HG02884 (cell line): ENCODE measurements around the gene MXRA7.
A peak's percentile ranks its signal among the peaks of the same experiment; 100 is the strongest.
"Not testable (repeated sequence)": the region's sequence is repeated elsewhere in the genome, so short reads cannot be mapped to it uniquely, and the experiment has no call there.

Experiments
- ATAC-seq: cut with Tn5 transposase; IDR thresholded peaks from one replicate; pipeline ENCODE4 v1.9.1; 2021; ENCODE audit warnings: mild to moderate bottlenecking, moderate library complexity; ENCODE audit not compliant: unreplicated experiment

MXRA7 gene

DNA sequence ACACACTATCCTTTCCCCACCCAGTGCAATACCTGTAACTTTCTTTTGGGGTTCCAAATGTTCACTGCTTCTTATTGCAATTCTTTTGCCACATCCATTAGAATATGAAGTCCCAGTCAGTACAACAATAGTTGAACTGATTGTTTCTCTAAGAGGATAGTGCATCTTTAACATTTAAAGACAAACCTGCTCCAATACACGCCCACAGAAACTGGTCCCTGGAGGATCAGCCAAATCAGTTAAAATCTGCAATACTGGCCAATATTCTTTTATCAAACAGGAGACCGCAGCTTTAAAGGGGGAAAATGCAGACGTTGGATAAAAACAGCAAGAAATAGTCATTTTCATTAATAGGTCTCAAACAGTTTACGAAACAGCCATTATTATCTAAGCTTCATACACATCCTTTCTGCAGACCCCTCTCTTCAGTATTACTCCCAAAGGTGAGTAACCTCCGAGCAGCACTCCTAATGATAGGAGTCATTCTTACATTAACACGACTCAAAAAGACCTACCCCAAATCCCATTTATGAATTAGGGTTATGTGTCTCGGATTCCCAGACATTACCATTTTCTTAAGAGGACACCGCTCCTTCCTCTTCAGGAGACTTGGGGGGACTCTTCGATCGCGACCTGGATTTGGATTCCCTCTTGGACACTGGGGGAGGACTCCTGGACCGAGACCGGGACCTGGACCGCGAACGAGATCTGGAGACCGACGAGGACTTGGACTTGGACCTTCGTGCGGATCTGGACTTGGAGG, 25.0 kb upstream of the MXRA7 start:
- ATAC-seq: no peak

DNA sequence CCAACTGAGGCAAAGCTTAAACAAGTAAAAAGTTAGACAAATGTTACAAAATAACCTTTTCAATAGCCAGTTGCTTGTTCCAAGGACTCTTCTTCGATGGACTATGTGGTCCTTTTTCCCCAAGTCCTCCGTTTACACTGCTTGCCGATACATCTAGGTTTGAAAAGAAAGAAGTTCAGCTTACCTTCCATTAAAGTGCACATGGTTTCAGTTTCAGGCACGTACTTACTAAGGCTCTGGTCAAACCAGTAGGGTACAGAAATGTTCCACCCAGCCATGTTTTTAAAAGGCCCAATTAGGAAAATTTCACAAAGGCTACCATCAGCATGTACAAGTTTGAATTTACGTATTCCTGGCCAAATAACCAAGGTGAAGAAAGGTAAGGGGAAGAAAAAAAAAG, 24.2 kb upstream of the MXRA7 start:
- ATAC-seq: no peak

DNA sequence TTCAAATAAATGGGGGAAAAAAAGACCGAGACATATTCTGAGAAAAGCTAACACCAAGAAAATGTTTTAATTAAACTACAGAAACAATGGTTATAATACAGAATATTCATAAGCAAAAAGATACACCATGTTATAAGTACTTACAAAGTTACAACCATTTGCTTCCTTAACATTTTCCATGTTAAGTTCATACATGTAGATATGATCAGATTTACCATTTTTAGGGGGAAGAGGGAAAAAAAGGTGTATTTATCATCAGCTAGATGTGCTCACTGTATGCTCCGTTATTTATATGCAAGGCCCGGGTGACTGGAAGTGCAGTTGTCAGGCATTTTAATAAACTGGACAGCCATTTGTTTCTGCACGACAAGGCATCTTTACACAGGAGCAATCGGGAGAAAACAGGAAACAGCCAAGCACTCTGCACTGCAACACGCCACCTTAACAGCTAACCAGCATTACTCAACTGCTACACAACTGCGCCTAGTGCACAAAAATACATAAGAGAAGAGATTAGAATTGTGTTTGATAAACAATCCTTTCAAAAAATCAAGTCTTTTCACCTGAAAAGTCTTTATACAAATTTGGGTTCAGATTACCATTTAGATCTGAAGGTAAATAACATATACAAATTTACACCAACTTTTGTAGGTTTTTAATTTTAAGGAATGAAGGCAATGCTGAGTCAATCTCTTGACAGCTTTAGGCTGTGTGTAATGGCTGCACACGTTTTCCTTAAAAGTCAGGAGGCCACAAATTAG, 23.5 kb upstream of the MXRA7 start:
- no peak for ATAC-seq

DNA sequence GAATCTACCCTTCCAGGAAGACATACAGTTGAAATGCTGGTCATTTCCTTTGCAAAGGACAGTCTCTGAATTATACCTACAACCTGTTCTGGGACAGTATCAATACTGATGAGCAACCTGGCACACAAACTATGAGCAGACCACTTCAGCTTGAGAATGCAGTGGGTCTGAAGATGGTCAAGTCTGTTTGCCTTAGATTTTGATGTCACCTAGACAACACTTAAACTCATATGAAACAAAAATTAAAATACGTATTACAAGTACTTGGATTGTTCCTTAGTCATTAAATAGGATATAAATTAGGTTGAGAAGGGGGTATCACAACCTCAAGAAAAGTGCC, 22.8 kb upstream of the MXRA7 start:
- no peak for ATAC-seq

DNA sequence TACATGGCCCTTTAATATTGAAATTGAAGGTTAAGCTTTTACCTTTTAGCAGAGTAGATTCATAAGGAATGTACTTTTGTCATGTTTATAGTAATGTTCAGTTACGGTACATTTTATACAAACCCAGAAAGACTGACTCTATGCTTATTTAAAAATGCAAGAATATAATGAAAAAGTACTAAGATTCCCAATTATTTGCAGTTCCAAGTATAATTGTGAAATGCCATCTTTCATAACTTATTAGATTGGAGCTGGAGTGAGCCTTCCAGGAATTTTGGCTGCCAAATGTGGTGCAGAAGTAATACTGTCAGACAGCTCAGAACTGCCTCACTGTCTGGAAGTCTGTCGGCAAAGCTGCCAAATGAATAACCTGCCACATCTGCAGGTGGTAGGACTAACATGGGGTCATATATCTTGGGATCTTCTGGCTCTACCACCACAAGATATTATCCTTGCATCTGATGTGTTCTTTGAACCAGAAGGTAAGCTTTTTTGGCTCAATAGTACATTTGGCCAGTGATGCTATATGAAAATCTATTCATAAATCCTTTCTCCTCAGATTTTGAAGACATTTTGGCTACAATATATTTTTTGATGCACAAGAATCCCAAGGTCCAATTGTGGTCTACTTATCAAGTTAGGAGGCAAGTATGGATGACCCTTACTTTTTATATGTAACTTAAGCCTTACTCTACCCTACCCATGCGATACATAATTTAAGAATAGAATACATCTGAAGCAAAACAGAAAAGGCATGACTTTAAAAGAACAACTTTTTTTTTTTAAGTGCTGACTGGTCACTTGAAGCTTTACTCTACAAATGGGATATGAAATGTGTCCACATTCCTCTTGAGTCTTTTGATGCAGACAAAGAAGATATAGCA, 22.2 kb upstream of the MXRA7 start:
- no peak for ATAC-seq

DNA sequence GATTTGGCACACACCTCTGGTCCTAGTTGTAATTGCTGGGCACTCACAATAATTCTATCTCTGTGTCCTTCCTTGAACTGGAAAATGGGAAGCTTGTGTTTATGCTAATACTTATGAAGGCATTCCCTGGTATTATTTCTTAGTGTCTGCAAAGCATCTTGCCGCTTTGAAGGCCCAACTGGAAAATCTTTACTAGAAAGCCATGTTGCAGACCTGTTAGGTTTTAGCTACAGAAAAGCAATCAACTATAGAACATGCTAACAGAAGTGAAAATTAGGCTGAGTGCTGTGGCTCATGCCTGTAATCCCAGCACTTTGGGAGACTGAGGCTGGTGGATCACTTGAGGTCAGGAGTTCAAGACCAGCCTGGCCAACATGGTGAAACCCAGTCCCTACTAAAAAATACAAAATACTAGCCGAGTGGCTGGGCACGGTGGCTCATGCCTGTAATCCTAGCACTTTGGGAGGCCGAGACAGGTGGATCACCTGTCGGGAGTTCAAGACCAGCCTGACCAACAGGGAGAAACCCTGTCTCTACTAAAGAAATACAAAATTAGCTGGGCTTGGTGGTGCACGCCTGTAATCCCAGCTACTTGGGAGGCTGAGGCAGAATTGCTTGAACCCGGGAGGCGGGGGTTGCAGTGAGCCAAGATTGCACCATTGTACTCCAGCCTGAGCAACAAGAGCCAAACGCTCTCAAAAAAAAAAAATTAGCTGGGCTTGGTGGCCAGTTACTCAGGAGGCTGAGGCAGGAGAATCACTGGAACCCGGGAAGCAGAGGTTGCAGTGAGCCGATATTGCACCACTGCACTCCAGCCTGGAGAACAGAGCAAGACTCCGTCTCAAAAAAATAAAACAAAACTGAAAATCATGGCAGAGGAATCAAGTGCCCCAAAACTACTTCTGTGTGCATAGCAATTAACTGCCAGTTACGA, 21.3 kb upstream of the MXRA7 start:
- ATAC-seq: not testable (repeated sequence)

DNA sequence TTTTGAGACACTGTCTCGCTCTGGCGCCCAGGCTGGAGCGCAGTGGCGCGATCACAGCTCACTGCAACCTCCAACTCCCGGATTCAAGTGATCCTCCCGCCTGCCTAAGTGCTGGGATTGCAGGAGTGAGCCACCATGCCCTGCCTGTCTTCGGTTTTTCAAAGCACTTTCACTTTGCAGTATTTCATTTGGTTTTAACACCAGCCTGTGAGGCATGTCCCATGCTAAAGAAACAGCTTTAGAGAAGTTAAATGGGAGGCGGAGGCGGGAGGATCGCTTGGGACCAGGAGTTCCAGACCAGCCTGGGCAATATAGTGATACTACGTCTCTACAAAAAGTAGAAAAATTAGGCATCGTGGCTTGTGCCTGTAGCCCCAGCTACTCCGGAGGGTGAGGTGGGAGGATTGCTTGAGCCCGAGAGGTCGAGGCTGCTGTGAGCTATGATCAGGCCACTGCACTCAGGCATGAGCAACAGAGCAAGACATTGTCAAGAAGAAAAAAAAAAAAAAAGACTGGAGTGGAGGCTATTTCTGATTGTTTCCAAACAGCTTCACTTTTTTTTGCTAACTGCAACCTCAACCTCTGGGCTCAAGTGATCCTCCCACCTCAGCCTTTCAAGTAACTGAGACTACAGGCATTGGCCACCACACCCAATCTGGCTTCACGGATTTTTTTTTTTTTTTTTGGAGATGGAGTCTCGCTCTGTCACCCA, 17.1 kb upstream of the MXRA7 start:
- ATAC-seq: no peak

DNA sequence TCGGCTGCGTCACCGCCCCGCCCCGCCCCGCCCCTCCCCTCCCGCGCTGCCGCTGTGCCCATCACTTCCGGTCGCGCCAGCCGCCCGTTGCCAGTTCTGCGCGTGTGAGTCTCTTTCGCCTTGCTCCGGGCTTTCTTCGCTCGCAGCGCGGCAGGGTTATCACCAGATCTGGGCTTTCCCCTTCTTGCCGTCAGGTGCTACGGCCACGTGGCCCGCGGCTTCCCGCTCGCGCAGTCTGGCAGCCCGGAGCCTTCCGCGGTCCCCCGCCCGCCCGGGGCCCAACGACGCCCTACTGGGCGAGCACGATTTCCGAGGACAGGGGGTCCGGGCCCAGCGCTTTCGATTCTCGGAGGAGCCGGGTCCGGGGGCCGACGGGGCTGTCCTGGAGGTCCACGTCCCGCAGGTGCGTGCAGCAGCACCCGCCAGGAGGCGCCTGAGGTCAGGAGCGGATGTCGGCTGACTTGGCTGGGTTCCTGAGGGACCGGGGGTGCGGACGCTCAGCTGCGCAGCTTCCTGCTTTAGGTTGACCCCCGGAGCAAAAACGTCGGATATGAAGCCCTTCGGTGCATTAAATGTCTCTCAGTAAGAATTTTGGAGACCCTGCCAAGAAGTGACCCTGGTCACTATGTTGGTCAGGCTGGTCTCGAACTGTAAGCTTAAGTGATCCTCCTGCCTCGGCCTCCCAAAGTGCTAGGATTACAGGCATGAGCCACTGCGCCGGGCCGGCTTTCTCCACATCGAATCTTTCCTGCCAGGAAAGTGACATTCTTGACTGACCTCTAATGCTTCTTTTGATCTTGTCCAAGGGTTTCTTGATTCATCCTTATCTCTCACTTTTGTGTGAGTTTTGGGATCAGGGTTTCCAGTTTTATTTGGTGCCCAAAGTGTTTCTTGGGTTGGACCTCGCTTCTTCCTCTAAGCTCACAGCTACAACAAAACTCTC, 16.3 kb upstream of the MXRA7 start, which contains the start of gene METTL23:
Gene METTL23 (plus strand): TSS at position 64 of the 943 bp plus-strand sequence. CDS start 2,872 bp downstream, outside the sequence.
- ATAC-seq: peak; percentile 48

DNA sequence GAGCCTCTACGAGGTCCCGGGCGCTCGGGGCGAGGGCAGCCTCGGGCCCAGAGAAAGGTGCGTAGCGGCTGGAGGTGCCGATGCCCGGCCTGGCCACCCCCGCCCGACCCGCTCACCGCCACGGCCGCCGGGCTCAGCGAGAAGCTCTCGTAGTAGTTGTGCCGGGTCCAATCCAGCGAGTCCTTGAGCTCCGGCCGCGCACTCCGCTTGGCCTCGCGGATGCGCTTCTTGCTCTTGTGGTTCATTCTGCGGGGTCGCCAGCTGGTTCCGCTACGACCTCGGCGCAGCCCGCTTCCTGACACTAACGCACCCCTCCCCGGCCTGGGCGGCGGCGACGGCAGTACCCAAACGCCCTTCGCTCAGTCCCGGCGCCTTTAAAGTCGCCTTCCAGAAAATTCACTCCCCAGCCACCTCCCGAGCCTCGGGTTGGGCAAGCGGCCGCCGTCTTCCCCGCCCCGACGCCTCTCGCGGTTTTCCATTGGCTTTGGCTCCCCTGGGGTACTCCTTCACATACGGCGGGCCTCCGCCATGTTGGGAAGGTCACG, 15.5 kb upstream of the MXRA7 start, which contains the start of gene JMJD6:
Gene JMJD6 (minus strand): TSS at position 376 of the 545 bp plus-strand sequence. CDS start 131 bp downstream, at position 245.
- peak; percentile 59 for ATAC-seq

DNA sequence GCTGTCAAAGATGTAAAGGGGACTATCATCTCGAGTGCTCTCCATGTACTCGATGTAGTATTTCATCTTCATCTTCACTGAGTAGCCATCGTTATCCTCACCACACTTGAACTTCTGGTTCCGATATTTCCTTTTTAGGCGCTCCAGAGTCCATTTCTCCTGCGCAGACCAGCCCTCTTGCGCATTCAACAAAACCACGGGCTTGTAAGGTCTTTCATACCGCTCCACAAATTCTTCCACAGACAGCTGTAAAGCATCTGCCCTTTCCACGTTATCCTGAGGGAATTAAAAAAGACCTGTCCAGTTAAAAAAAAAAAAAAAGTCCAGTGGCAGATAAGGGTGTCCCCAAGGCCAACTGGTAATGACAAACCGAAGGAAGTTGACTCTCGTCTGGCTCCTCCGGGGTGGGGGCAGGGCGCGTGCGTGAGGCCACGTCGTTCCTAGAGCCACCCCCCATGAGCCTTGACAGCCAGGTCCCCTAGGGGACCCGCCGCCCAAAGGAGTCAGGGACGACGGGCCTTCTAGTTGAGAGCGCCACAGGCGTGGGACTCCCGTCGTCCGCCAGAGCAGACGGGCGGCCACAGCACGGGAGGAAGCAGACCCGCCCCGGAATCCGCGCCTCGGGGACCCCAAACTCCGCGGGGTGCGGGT, 14.9 kb upstream of the MXRA7 start:
- peak; percentile 15 for ATAC-seq

DNA sequence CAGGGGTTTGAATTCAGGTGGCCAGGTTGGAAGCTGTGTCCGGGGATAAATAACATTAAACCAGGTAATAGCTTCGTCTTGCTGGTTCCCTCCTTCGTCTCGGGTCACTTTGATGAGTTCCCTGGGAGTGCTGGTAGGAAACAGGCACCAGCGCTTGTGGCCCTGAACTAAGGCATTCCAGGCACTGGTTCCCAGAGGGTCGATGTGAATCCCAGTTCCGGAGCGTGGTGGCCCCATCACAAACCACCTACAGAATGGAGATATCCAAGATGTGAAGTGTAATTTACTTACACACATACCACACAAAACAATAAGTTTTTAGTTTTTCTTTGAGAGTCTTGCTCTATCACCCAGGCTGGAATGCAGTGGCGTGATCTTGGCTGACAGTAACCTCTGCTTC, 13.0 kb upstream of the MXRA7 start:
- no peak for ATAC-seq

DNA sequence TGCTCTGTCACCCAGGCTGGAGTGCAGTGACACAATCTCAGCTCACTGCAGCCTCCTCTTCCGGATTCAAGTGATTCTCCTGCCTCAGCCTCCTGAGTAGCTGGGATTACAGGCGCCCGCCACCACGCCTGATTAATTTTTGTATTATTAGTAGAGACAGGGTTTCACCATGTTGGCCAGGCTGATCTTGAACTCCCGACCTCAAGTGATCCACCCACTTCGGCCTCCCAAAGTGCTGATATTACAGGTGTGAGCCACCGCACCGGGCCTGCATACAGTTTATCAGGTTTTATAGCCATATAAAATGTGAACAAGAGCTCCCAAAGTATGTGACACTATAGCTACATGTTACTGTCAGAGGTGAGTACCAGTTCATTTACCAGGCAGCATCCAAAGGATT, 12.2 kb upstream of the MXRA7 start:
- ATAC-seq: not testable (repeated sequence)

DNA sequence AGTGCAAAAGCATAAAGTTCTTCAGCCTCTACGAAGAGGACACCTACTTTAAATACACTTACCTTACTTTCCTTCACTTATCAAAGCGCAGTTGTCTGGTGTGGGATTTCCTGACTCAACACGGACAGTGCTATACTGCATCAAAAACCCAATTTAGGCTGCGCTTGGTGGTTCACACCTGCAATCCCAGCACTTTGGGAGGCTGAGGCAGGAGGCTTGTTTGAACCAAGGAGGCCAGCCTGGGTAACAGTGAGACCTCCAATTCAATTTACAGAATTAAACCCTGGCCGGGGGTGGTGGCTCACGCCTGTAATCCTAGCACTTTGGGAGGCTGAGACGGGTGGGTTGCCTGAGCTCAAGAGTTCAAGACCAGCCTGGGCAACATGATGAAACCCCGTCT, 11.5 kb upstream of the MXRA7 start:
- ATAC-seq: no peak

DNA sequence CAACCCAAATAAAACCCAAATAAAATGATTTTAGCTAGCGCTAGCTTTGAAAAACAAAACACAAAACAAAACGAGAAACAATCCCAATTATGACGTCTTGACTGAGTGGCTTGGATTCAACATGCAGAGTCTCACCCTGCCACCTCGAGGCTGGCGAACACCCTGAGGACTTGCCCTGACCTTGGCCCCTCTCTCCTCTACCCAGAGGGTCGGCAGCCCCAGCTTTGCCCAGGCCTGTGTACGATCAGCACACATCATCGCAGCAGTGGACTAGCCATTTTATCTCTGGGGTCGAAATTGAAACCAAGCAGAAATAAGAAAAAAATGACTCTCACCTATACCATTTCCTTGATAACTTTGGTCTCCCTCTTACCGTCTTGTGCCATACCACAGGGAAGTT, 10.7 kb upstream of the MXRA7 start:
- ATAC-seq: no peak

DNA sequence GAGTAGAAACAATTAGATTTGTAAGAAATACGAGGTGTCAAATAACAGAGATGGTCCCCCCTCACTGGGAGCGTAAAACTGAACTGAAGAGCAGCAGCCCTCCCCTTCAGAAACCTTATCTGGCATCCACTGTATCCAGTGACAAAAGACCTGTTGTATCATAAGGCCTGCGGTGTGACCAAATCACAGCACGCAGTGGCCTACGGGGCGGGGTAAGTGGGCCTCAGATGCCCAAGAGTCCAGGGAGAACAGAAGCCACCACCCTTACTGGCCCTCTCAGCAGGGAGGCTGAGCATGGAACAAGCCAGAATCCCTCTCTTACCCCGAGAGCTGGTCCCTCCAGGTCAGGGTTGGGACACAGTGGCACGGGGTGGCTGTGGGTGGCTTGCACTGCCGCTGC, 10.2 kb upstream of the MXRA7 start:
- no peak for ATAC-seq

DNA sequence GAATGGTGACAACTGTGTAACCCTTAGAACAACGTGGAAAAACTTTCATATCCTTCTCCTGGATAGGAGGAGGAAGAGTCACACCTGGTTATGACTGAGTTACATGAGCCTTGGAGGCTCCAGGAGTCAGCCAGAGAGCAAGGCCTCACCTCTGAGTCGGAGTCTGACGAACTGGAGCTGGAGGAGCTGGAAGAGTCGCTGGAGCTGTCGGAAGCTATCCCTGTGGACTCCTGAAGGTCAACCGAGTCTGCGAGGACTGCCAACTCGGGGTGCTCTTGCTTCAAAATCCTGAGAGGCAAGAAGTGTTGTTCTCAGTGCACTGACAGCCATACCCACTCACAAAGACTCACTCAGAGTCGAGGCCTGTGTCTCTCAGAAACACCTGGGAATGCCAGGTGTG, 9.4 kb upstream of the MXRA7 start:
- ATAC-seq: no peak

DNA sequence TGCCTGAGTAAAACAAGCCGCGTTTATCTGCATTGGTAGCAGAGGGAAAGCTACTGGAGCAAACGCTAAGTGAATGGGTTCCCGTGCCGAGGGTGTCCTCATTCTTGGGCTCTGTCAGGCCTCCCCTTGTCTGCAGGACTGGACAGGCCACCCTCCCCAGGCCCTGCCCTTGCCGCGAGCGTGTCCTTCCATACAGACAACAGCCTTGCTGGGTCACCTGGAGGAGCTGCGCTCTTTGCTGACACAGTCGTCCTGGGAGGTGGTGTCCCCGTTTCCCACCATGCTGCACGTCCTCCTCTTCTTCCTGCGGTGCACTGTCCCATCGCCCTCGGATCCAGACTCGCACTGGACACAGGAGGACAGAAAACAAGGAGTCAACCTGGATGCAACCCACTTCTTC, 7.8 kb upstream of the MXRA7 start:
- ATAC-seq: no peak

DNA sequence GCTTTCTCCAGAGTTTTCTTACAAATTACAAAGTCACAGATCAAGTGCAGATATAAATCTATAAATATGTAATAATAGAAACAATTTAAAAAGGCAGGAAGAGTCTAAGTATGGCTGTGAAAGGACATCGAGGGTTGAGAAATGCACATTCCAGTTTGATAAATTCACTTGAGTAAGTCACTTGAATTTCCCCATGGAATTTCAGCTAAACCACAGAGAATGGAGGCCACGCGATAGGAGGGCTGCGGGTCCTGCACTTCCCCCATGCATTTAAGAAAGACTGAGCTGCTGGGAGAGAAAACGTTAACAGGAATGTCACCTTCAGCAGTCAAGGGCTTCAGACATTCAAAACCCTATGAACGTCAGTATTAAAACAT, 6.1 kb upstream of the MXRA7 start:
- ATAC-seq: no peak
